Posterior vena cava (tissue), 2 donors: ENCODE results near the gene CMTM6. TPM values are rescaled to one million over a fixed set of nuclear protein-coding genes. Genes with fewer than 3 reads are reported as not detected.
A peak's percentile ranks its signal among the peaks of the same experiment; 100 is the strongest.
"Not testable (repeated sequence)": the region's sequence is repeated elsewhere in the genome, so short reads cannot be mapped to it uniquely, and the experiment has no call there.

Experiments
- DNase-seq: peaks from one replicate; pipeline ENCODE4 v3.0.0-alpha.2; 2020; ENCODE audit warnings: low spot score
- intact Hi-C, 2 donors: fragments of 100-400 bp; cut with DNase I; formaldehyde crosslinking; loops; one replicate each; pipeline versions ENCODE4 v1.14.1 to v1.14.2; 2022 to 2023
- total RNA-seq, 2 donors: library from RNA; stranded (reverse); fragmentation: NEBNext Ultra II Directional; extraction: Animal tissue kit (Norgen Biotek cat#: 25700); gene quantifications; one replicate each; pipeline ENCODE4 v1.2.1, GENCODE V29; 2021
- donor health status: DM: yes; HTN: yes; CAD: no.
- donor health status: DM: yes; HTN: yes; CAD: no.

Gene CMTM6
- total RNA-seq, 2 donors from 2014 or later: 31.7 to 32.0 TPM

- no peak for DNase-seq
- intact Hi-C loops: loop anchor here in 1 of 2 donors (10.0 kb wide), 1 partner anchor 99 kb away; no protein-coding TSS in a partner anchor
Observed at GRCh38 chr3:32474201-32474600, 28.5 kb downstream of the CMTM6 start.

DNA sequence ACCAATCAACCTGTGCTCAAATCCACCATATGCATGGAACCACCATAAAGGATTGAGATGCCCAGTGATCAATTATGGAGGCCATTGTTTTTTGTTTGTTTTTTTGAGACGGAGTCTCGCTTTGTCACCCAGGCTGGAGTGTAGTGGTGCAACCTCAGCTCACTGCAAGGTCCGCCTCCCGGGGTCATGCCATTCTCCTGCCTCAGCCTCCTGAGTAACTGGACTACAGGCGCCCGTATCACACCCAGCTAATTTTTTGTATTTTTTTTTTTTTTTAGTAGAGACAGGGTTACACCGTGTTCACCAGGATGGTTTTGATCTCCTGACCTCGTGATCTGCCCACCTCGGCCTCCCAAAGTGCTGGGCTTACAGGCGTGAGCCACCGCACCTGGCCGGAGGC, 30.5 kb downstream of the CMTM6 start:
- intact Hi-C loops: loop anchor here in 1 of 2 donors (10.0 kb wide), 1 partner anchor 97 kb away; no protein-coding TSS in a partner anchor
- not testable (repeated sequence) for DNase-seq

- intact Hi-C loops: loop anchor here in 1 of 2 donors (10.0 kb wide), 1 partner anchor 96 kb away; no protein-coding TSS in a partner anchor
- no peak for DNase-seq
Observed at GRCh38 chr3:32471246-32471645, 31.4 kb downstream of the CMTM6 start.

GRCh38 chr3:32470362-32470761, 32.3 kb downstream of the CMTM6 start:
- intact Hi-C loops: loop anchor here in 1 of 2 donors (10.0 kb wide), 1 partner anchor 96 kb away; no protein-coding TSS in a partner anchor
- no peak for DNase-seq

GRCh38 chr3:32469151-32469874, 33.3 kb downstream of the CMTM6 start:
- intact Hi-C loops: loop anchor here in 1 of 2 donors (5.0 to 10.0 kb wide), 2 partner anchors 92 to 175 kb away; no protein-coding TSS in a partner anchor
- DNase-seq: no peak

DNA sequence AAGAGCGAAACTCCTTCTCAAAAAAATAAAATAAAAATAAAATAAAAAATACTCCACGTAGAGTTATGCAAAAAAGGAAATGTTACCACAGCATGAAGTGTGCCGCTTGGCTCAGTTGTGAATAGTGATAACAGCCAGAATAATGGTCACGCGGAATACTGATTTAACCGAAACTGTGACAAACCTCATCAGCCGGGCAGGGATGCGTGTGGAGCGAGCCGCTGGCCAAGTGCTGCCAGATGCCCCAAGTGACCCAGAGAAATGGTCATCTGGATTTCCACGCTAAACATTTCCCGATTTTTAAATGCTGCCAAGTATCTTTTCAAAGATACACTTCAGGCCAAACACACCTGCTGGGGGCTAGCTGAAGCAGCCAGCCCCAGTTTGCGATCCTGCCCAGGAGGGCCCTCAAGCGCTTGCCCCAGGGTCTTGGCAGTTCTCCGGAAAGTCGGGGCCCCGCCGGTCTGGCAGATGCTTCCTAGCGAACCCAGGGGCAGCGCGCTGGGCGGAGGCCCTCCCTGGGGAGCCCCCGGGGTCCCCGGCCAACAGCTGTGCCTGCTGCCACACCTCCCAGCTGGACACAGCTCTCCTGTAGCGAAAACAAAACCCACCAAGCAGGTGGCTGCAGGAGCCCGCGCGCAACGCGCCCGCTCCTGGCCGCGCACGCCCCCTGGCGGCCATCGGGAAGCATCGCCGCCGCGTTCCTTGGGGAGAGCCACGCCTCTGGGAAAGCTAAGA, 35.1 kb downstream of the CMTM6 start:
- intact Hi-C loops: loop anchor here in 1 of 2 donors (5.0 to 10.0 kb wide), 2 partner anchors 90 to 173 kb away; no protein-coding TSS in a partner anchor
- DNase-seq: peak; percentile 93

DNA sequence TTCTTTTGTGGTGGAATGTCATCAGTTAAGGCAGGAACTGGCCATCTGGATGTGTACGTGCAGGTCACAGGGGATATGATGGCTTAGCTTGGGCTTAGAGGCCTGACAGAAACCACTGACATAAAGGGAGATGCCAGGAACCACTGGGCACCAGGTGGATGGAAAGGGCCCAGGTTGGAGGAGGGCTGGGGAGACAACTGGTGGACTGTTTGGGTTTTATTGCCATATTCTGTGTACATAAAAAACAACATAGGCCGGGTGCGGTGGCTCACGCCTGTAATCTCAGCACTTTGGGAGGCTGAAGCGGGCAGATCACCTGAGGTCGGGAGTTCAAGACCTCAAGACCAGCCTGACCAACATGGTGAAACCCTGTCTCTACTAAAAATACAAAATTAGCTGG, 35.8 kb downstream of the CMTM6 start:
- not testable (repeated sequence) for DNase-seq
- intact Hi-C loops: loop anchor here in 1 of 2 donors (5.0 to 10.0 kb wide), 2 partner anchors 90 to 172 kb away; no protein-coding TSS in a partner anchor

DNA sequence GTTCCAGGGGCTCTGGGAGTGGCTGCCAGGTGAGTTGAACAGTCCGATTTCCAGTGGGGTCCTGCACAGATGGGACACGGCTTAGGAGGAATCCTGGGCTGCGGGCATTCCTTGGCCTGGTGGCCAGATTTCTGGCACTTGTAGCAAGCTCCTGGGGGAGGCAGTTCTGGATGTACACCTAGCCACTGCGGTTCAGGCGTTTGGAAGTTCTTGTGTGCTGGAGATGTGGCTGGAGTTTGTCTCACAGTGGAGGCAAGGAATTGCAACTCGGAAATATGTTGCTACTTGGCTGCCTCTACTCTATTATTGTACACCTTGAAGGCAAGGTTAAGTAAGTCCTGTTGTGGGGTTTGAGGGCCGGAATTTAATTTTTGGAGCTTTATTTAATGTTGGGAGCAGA, 37.9 kb downstream of the CMTM6 start:
- intact Hi-C loops: loop anchor here in 1 of 2 donors (5.0 to 10.0 kb wide), 2 partner anchors 87 to 170 kb away; no protein-coding TSS in a partner anchor
- not testable (repeated sequence) for DNase-seq

- intact Hi-C loops: loop anchor here in 1 of 2 donors (10.0 kb wide), 1 partner anchor 169 kb away; no protein-coding TSS in a partner anchor
- not testable (repeated sequence) for DNase-seq
Observed at GRCh38 chr3:32463415-32463814, 39.2 kb downstream of the CMTM6 start.

GRCh38 chr3:32462191-32462986, 40.3 kb downstream of the CMTM6 start:
- DNase-seq: not testable (repeated sequence)
- intact Hi-C loops: loop anchor here in 1 of 2 donors (10.0 kb wide), 1 partner anchor 168 kb away; no protein-coding TSS in a partner anchor

- intact Hi-C loops: loop anchor here in 1 of 2 donors (10.0 kb wide), 1 partner anchor 166 kb away; no protein-coding TSS in a partner anchor
- DNase-seq: not testable (repeated sequence)
Observed at GRCh38 chr3:32460817-32461496, 41.7 kb downstream of the CMTM6 start.

DNA sequence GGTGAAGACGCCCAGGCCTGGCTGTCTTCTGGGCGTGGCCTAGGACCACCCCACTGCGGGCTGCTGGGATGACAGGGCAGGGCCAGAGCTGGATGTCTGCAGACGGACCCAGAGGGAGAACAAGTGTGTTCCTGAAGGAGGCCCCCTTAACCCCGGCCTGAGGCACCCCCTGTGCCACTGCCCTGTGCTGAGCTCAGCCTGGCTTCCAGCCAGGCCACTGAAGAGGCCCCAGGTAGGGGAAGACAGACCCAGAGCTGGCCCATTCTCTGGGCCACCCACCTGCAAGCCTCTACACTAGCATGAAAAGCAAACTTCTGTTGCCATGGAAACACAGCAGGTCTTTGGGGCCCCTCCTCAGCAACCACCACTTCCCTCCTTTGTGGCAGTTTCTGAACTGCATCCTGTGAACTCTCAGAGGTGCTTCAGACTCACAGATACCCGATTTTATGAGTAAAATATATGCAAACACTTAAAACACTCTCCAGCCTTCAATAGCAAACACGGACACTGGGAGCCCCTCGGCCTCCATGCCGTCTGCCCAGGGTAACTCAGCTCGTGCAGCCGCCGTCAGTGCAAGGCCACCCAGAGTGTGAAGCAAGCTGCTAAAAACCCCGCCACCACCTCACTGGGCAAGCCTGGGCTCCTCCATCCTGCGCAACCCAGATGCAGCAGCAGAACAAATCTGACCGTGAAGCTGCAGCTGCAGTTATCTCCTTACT, 42.5 kb downstream of the CMTM6 start:
- intact Hi-C loops: loop anchor here in 1 of 2 donors (10.0 kb wide), 1 partner anchor 165 kb away; no protein-coding TSS in a partner anchor
- DNase-seq: no peak

DNA sequence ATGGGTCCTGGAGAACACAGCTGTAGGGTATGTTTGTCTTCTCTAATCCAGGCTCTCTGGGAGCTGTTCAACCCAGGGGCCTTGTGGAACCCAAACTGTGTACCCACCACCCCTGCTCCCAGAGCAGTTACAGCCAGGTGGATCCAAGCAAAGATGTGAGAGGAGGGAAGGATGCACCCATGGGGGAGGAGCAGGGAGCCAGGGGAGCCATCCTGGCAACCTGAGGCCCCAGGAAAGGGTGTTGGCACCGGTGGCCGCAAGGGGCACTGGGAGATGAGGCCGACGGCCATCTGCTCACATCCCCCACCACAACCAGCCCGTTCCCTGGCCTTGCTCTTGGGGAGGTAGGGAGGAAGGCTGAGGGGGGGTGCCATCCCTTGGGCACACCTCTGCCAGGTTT, 43.2 kb downstream of the CMTM6 start:
- DNase-seq: no peak
- intact Hi-C loops: no loop called here

DNA sequence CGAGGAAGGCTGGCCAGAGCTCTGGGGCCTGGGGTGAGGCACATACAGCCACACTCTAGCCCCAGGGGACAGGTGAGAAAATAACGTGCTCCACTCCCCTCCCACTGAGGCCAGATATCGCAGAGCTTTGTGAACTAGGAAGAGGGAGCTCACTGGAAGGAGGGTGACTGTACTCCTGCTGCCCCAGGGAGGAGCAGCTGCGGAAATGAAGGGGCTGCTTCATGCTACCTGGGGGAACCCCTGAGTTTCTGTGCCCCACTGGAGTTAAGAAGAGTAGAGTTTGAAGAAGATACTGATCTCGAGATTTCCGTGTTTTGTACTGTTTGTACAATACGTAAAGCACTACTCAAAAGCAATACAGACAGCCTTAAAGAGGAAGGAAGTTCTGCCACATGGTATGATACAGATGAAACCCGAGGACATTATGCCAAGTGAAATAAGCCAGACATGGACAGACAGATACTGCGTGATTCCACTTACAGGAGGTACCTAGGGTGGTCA, 44.6 kb downstream of the CMTM6 start:
- DNase-seq: no peak
- intact Hi-C loops: no loop called here

GRCh38 chr3:32456429-32457130, 46.1 kb downstream of the CMTM6 start:
- intact Hi-C loops: no loop called here

DNA sequence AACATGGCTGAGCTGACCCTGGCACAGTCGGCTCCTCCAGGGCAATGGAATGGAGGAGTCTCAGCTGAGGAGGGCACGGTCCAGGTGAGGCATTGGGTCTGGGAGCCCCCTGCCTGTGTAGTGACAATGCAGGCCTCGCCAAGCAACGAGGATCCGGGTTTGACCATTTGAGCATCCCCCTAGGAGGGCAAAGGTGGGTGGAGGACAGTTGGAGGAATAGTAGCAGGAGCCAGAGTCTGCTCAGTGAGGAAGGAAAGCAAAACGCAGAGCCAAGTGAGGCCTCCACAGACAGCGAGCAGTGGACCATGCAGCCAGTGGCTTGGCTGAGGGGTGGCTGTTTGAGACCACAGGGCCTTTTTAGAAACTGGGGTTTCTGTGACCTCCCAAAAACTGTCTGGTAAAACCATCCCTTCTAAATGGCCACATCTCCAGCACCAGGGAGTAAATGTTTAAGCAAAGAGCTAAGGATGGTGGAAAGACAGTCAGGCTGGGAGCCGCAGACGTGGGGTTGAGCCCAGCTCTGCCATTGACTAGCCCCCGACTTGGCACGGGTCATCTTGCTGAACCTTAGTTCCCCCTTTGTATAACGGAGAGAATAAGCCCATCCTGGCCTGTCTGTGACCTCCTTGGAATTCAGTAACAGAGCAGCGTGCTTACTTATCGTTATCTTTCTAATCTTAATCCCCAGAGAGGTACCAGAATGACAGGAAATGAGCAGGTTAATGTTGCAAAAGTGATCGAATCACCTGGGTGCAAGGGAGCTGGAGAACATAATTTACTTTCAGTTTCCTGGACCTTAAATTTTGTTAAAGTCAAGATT, 46.8 kb downstream of the CMTM6 start:
- no peak for DNase-seq

More at GRCh38 chr3:32456429-32457130, 46.1 kb downstream of the CMTM6 start:
- DNase-seq: no peak

More for the DNA sequence above, 46.8 kb downstream of the CMTM6 start:
- intact Hi-C loops: no loop called here
